Dendritic cell treated with granulocyte-macrophage colony-stimulating factor and Interleukin-4, amounts not matched to agents 40 ng/mL and 50 ng/mL, for 4 days (primary cell): ENCODE data around the gene NINL.

Experiments used
- H3K27ac Mint-ChIP-seq: one replicate; pipeline ENCODE4 v1.8.0; 2022; ENCODE audit warnings: mild to moderate bottlenecking, mixed read lengths
- H3K27me3 Mint-ChIP-seq: one replicate; pipeline ENCODE4 v1.8.0; 2022; ENCODE audit warnings: mild to moderate bottlenecking, mixed read lengths
- H3K36me3 Mint-ChIP-seq: one replicate; pipeline ENCODE4 v1.8.0; 2022; ENCODE audit warnings: low read depth, mixed read lengths
- H3K4me1 Mint-ChIP-seq: one replicate; pipeline ENCODE4 v1.8.0; 2022; ENCODE audit warnings: low read depth, mixed read lengths
- H3K4me3 Mint-ChIP-seq: one replicate; pipeline ENCODE4 v1.8.0; 2022; ENCODE audit warnings: mild to moderate bottlenecking, moderate library complexity, mixed read lengths
- H3K9me3 Mint-ChIP-seq: one replicate; pipeline ENCODE4 v1.8.0; 2022; ENCODE audit warnings: mixed read lengths
- intact Hi-C: fragments of 100-400 bp; cut with micrococcal nuclease; formaldehyde crosslinking; loops from one replicate; pipeline ENCODE4 v1.15.0; 2022

The NINL gene

GRCh38 chr20:25491446-25492038 is 93.8 kb downstream of the NINL start:
- intact Hi-C loops = no loop called here
- H3K9me3 Mint-ChIP-seq = no peaks in the 10 kb centered on the region
- peak overlapping the region; percentile 33 for H3K27ac Mint-ChIP-seq
- peaks cover under 1% of the 10 kb centered on the region for H3K27me3 Mint-ChIP-seq
- no peak overlapping the region for H3K4me3 Mint-ChIP-seq
- H3K36me3 Mint-ChIP-seq = no peaks in the 10 kb centered on the region
- H3K4me1 Mint-ChIP-seq = peaks cover under 1% of the 10 kb centered on the region

- intact Hi-C loops = no loop called here
These were observed 94.5 kb downstream of the NINL start for GRCh38 chr20:25490656-25491445.

GRCh38 chr20:25489221-25489871 is 96.0 kb downstream of the NINL start:
- H3K27ac Mint-ChIP-seq = no peak overlapping the region
- peaks cover 12% of the 10 kb centered on the region for H3K4me1 Mint-ChIP-seq
- H3K36me3 Mint-ChIP-seq = no peaks in the 10 kb centered on the region
- intact Hi-C loops = no loop called here
- peaks cover 10% of the 10 kb centered on the region for H3K27me3 Mint-ChIP-seq
- no peaks in the 10 kb centered on the region for H3K9me3 Mint-ChIP-seq
- H3K4me3 Mint-ChIP-seq = no peak overlapping the region

More at GRCh38 chr20:25490656-25491445, 94.5 kb downstream of the NINL start:
- Mint-ChIP-seq H3K4me3 (no peak overlapping the region), H3K4me1 (peaks cover 5% of the 10 kb centered on the region), H3K27ac (peak overlapping the region; percentile 33), H3K9me3 (no peaks in the 10 kb centered on the region), H3K36me3 (no peaks in the 10 kb centered on the region), H3K27me3 (peaks cover 4% of the 10 kb centered on the region)

DNA sequence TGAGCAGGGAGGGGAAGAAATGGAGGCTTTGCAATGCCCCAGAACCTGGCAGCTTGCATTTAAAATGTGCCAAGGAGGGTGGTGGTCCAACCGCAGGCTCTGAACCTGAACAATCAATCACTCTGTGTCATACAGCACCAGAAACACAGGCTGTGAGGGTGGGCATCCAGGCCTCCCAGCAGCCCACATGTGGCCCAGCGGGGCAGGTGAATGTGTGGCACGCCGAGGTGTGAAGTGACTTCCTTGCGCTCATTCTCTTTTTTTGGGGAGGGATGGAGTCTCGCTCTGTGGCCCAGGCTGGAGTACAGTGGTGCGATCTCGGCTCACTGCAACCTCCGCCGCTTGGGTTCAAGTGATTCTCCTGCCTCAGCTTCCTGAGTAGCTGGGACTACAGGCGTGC is 97.4 kb downstream of the NINL start:
- intact Hi-C loops = no loop called here
- no peak overlapping the region for H3K27ac Mint-ChIP-seq
- peaks cover 17% of the 10 kb centered on the region for H3K27me3 Mint-ChIP-seq
- no peak overlapping the region for H3K4me3 Mint-ChIP-seq
- H3K36me3 Mint-ChIP-seq = no peaks in the 10 kb centered on the region
- H3K4me1 Mint-ChIP-seq = peaks cover 23% of the 10 kb centered on the region
- no peaks in the 10 kb centered on the region for H3K9me3 Mint-ChIP-seq

GRCh38 chr20:25487306-25487705 is 98.0 kb downstream of the NINL start:
- H3K4me1 Mint-ChIP-seq = peaks cover 23% of the 10 kb centered on the region
- intact Hi-C loops = no loop called here

GRCh38 chr20:25486377-25486776 is 99.0 kb downstream of the NINL start:
- H3K36me3 Mint-ChIP-seq = no peaks in the 10 kb centered on the region
- peaks cover 17% of the 10 kb centered on the region for H3K27me3 Mint-ChIP-seq
- intact Hi-C loops = no loop called here
- H3K9me3 Mint-ChIP-seq = no peaks in the 10 kb centered on the region
- H3K4me3 Mint-ChIP-seq = no peak overlapping the region
- peaks cover 23% of the 10 kb centered on the region for H3K4me1 Mint-ChIP-seq
- H3K27ac Mint-ChIP-seq = no peak overlapping the region

More at GRCh38 chr20:25487306-25487705, 98.0 kb downstream of the NINL start:
- Mint-ChIP-seq H3K9me3 (no peaks in the 10 kb centered on the region), H3K4me3 (no peak overlapping the region), H3K36me3 (no peaks in the 10 kb centered on the region), H3K27ac (no peak overlapping the region), H3K27me3 (peaks cover 17% of the 10 kb centered on the region)

GRCh38 chr20:25485872-25486271 is 99.5 kb downstream of the NINL start:
- no peaks in the 10 kb centered on the region for H3K36me3 Mint-ChIP-seq
- H3K4me3 Mint-ChIP-seq = no peak overlapping the region
- H3K4me1 Mint-ChIP-seq = peaks cover 23% of the 10 kb centered on the region
- H3K9me3 Mint-ChIP-seq = no peaks in the 10 kb centered on the region
- no peak overlapping the region for H3K27ac Mint-ChIP-seq
- peaks cover 17% of the 10 kb centered on the region for H3K27me3 Mint-ChIP-seq
- intact Hi-C loops = no loop called here

DNA sequence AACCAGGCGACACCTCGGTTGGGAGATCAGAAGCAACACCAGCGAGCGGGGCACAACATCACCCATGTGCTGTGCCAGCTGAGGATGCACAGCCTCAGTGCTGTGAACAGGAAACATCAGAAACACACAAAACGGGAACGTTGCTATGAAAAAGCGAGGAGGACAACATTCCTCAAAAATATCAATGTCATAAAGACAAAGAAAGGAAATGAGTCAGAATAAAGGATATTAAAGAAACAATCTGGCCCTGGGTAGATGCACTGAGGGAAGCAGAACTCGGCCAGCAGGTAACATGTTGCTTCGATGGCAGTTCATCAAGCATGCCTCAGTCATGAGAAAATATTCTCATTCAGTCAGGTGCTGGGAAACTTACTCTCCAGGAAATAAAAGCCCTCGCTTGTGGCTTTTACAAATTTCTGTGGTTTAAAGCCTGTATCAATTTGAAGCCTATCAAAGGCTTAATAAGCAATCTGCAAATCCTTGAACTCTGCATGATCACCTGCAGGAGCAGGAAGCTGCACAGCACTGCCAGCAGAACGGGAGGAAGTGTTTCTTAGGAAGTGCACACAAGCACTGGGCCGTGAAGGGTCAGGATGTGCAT is 100.3 kb downstream of the NINL start:
- intact Hi-C loops = no loop called here
- H3K27ac Mint-ChIP-seq = no peak overlapping the region

DNA sequence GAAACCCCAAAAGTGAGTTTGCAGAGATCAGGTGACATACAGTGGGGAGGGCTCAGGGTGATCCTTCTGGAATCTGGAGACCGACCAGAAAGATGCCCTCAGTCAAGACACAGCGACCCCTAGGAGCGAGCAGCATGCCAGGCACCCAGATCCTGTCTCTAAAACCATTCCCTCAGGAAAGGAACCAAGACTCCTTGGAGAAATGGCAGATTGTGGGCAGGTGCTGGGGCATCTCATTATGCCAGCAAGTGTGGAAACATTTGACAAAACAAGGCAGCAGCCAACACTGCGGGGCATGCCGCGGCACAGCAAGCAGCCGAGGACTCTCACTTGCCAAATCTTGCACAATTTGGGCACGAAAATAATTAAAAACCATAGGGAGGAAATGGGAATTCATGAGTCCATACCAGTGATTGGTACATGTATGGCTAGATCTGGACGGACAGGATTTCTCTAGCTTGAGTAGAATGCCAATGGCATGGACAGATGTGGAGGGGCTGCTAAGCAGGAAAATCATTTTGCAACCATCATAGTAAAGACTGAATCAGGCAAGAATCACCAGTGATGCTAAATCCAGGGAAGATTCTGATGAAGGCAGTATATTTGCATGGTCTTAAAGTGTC is 101.0 kb downstream of the NINL start:
- intact Hi-C loops = no loop called here

More for the DNA sequence above, 100.3 kb downstream of the NINL start:
- Mint-ChIP-seq H3K27me3 (peaks cover 17% of the 10 kb centered on the region), H3K36me3 (no peaks in the 10 kb centered on the region), H3K4me1 (peaks cover 23% of the 10 kb centered on the region), H3K4me3 (no peak overlapping the region), H3K9me3 (no peaks in the 10 kb centered on the region)

GRCh38 chr20:25483431-25484132 is 101.7 kb downstream of the NINL start:
- no peak overlapping the region for H3K4me3 Mint-ChIP-seq

More for the DNA sequence above, 101.0 kb downstream of the NINL start:
- peaks cover 17% of the 10 kb centered on the region for H3K27me3 Mint-ChIP-seq
- no peaks in the 10 kb centered on the region for H3K9me3 Mint-ChIP-seq
- no peak overlapping the region for H3K27ac Mint-ChIP-seq
- peaks cover 23% of the 10 kb centered on the region for H3K4me1 Mint-ChIP-seq
- no peak overlapping the region for H3K4me3 Mint-ChIP-seq
- no peaks in the 10 kb centered on the region for H3K36me3 Mint-ChIP-seq

DNA sequence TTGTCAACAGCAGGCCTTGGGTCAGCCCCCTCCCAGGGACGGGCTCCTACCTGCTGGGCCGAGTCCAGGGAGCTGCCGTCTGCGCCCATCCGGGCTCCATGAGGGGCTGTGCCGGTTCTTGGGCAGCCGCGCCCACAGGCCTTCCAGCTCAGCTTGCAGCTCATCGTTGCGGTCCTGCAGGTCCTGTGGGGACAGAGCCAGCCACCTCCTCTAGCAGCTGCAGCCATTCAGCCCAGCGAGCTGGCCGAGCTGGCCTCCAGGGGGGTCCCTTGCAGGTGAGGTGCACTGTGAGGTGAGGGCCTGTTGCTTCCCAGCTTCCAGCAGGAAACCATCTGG is 103.4 kb downstream of the NINL start:
- Mint-ChIP-seq H3K4me1 (peaks cover 23% of the 10 kb centered on the region), H3K36me3 (no peaks in the 10 kb centered on the region), H3K9me3 (no peaks in the 10 kb centered on the region), H3K4me3 (no peak overlapping the region), H3K27me3 (peaks cover 17% of the 10 kb centered on the region), H3K27ac (no peak overlapping the region)
- intact Hi-C loops = no loop called here

More at GRCh38 chr20:25483431-25484132, 101.7 kb downstream of the NINL start:
- Mint-ChIP-seq H3K4me1 (peaks cover 23% of the 10 kb centered on the region), H3K27me3 (peaks cover 17% of the 10 kb centered on the region), H3K36me3 (no peaks in the 10 kb centered on the region), H3K27ac (no peak overlapping the region), H3K9me3 (no peaks in the 10 kb centered on the region)
- intact Hi-C loops = no loop called here

DNA sequence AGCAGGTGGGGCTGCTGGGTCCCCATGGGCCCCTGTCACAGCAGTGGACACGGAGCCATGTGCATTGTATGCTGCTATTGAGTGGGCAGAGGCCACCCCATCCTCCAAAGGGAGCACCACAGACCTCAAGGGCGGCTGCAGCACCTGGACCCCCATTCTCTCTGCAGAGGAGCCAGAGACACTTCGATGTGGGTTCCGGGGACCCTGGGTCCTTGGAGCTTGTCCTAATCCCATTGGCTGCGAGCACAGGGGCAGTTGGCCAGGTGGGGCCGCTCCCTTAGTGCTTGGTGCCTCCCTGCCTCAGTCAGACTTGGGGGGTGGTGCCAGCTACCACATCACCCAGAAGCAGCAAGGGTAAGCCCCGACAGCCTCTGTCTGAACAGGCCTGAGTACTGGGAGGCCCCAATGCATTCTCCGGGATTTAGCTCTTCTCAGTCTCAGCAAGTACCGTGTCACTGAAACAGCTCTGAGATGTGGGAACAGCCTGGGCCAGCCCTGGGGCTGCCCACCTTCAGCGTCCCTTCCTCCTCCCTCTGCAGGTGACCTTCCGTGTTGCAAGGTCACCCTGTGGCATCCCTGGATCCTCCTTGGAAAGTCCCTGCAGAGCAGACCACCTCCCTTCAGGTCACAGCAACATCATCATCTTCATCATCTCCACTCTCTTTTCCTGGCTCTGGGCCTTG is 104.0 kb downstream of the NINL start:
- no peaks in the 10 kb centered on the region for H3K36me3 Mint-ChIP-seq
- intact Hi-C loops = no loop called here
- peaks cover 15% of the 10 kb centered on the region for H3K27me3 Mint-ChIP-seq
- H3K9me3 Mint-ChIP-seq = no peaks in the 10 kb centered on the region
- peaks cover 21% of the 10 kb centered on the region for H3K4me1 Mint-ChIP-seq
- H3K27ac Mint-ChIP-seq = no peak overlapping the region
- no peak overlapping the region for H3K4me3 Mint-ChIP-seq

DNA sequence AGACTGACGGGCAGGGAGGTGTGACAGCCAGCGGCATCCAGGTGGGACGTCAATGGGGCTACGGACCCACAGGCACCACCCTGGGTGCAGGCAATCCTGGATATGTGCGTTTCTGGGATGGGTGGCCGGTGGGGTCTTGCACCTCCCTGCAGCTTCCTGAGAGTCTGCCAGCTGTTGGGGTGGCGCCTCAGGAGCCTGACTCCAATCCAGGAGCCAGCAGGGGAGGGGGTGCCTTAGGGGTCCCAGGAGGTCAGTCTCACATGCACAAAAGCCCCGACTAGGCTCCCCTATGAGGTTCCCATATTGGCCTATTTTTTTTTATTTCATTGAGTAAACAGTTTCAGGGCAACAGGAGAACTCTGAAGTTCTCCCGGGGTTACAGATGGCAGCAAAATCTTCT is 104.5 kb downstream of the NINL start:
- Mint-ChIP-seq H3K27me3 (peaks cover 13% of the 10 kb centered on the region), H3K4me1 (peaks cover 19% of the 10 kb centered on the region), H3K9me3 (no peaks in the 10 kb centered on the region), H3K27ac (no peak overlapping the region), H3K4me3 (no peak overlapping the region), H3K36me3 (no peaks in the 10 kb centered on the region)
- intact Hi-C loops = no loop called here
